NCI-H526 (cell line): ENCODE data around the gene ZBTB24.
A peak's percentile ranks its signal among the peaks of the same experiment; 100 is the strongest.
"Not testable (repeated sequence)": the region's sequence is repeated elsewhere in the genome, so short reads cannot be mapped to it uniquely, and the experiment has no call there.

ENCODE experiments used
- DNase-seq, 2 experiments: peaks; one replicate each; lab custom pipeline; 2025; lab: John Stamatoyannopoulos, UW

The ZBTB24 gene

GRCh38 chr6:109482905-109483734 is at the start of gene ZBTB24:
Gene ZBTB24 (minus strand): TSS chr6:109483219. CDS start chr6:109482026, 1,193 bp downstream.
- peak; percentile 49 to 94 for DNase-seq

GRCh38 chr6:109531446-109531845 is 48.4 kb upstream of the ZBTB24 start:
- DNase-seq, result no peak

GRCh38 chr6:109527989-109528388 is 45.0 kb upstream of the ZBTB24 start:
- peak in 1 of 2 experiments; percentile 34 for DNase-seq

- DNase-seq, result peak; percentile 61 to 88
Observed at GRCh38 chr6:109526905-109527628, 44.0 kb upstream of the ZBTB24 start.

GRCh38 chr6:109524129-109524528 is 41.1 kb upstream of the ZBTB24 start:
- DNase-seq, result no peak

- DNase-seq, result no peak
Observed at GRCh38 chr6:109523478-109523877, 40.5 kb upstream of the ZBTB24 start.

- no peak for DNase-seq
Observed at GRCh38 chr6:109521080-109521479, 38.1 kb upstream of the ZBTB24 start.

GRCh38 chr6:109519647-109520046 is 36.6 kb upstream of the ZBTB24 start:
- not testable (repeated sequence) for DNase-seq

- no peak for DNase-seq
Observed at GRCh38 chr6:109516929-109517328, 33.9 kb upstream of the ZBTB24 start.

GRCh38 chr6:109515781-109516409 is 32.9 kb upstream of the ZBTB24 start:
- DNase-seq, result no peak

GRCh38 chr6:109514946-109515345 is 31.9 kb upstream of the ZBTB24 start:
- DNase-seq, result no peak

GRCh38 chr6:109513571-109514071 is 30.6 kb upstream of the ZBTB24 start:
- DNase-seq, result peak; percentile 9 to 10

GRCh38 chr6:109512271-109512817 is 29.3 kb upstream of the ZBTB24 start:
- DNase-seq, result no peak

GRCh38 chr6:109511832-109512231 is 28.8 kb upstream of the ZBTB24 start:
- no peak for DNase-seq

- no peak for DNase-seq
Observed at GRCh38 chr6:109510358-109510757, 27.3 kb upstream of the ZBTB24 start.

GRCh38 chr6:109508166-109508860 is 25.3 kb upstream of the ZBTB24 start:
- DNase-seq, result no peak

- no peak for DNase-seq
Observed at GRCh38 chr6:109507490-109508072, 24.6 kb upstream of the ZBTB24 start.

GRCh38 chr6:109506841-109507240 is 23.8 kb upstream of the ZBTB24 start:
- DNase-seq, result no peak

- DNase-seq, result no peak
Observed at GRCh38 chr6:109506314-109506713, 23.3 kb upstream of the ZBTB24 start.

- DNase-seq, result no peak
Observed at GRCh38 chr6:109503327-109504224, 20.6 kb upstream of the ZBTB24 start.
